GM21515 (cell line): ENCODE results near the gene SEMA3B.

ENCODE experiments used
- ATAC-seq: cut with Tn5 transposase; IDR thresholded peaks from one replicate; pipeline ENCODE4 v1.9.1; 2021; ENCODE audit not compliant: unreplicated experiment

The SEMA3B gene

DNA sequence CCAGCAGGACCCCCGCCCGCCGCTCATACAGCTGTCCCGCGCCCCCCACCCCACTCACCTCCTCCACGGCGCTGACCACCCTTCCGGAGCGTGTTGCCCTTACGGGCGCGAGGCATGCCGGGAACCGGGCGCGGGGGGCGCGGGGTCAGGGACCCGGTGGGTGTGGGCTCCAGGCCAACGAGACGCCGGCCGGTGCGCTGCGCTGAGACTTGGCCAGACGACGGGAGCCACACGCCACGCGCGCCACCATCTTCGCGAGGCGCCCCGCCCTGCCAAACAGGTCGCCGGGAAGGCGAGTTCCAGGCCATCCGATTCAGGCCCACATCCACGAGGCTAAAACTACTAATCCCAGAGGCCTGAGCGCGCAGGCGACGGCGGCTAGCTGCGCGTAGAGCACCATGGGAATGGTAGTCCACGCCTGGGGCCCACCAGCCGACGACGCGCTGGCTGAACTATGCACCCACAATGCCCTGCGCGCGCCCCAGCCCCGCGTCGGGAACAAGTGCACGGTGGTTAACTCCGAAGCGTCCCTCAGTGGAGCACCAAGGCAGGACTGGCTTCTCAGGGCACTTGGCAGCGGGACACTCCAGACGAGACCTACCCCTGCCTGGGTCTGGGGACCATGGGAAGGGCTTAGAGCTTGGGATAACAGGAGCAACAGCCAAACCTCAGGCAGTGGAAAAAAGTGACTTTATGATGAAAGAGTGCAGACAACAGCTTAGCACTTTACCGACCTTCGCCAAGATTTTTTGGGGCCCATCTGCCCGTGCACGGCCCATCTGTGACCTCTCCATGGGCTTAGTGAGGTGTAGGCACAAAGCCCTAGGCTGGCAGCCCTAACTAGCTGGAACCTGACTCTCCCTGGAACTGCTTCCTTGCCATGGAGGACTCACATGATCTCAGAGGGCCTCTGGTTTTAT is 23.5 kb downstream of the SEMA3B start, which contains the start of gene IFRD2:
TSS of gene IFRD2 (minus strand) at position 271 of the 920 bp plus-strand sequence. CDS start at position 116, 155 bp downstream.
- ATAC-seq: peak; percentile 90

DNA sequence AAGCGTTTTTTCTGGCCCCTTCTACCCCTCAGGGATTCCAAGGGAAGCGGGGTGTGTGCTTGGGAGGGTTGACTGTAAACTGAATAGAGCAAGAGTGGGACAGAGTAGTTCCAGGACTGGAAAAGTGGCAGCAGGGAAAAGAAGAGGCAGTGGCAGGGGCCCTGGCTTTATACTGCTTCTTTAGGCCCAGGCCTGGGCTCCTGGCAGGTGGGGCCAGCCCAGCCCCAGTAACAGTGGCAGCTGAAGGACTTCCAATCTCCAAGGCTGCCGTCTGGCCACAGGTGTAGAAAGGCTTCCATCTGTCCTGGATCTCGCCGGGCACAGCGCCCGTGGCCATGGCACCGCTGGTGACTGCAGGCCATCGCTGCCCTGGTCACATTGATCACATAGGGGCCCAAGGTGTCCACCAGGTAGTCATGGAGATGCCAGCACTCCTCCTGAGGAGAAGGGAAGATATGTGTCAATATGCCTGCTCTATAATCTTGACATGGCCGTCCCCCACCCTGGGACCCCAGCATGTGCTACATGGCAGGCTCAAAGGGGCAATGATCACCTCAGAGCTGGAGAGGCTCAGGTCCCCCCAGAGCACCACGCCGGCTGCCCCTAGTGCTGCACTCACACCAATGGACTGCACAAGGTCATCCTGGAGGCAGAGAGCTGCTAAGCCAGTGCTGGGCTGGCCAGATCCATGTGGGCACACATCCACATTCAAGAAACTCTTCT is 24.3 kb downstream of the SEMA3B start:
- no peak for ATAC-seq

- no peak for ATAC-seq
These were observed 25.1 kb downstream of the SEMA3B start for GRCh38 chr3:50294089-50294488.

DNA sequence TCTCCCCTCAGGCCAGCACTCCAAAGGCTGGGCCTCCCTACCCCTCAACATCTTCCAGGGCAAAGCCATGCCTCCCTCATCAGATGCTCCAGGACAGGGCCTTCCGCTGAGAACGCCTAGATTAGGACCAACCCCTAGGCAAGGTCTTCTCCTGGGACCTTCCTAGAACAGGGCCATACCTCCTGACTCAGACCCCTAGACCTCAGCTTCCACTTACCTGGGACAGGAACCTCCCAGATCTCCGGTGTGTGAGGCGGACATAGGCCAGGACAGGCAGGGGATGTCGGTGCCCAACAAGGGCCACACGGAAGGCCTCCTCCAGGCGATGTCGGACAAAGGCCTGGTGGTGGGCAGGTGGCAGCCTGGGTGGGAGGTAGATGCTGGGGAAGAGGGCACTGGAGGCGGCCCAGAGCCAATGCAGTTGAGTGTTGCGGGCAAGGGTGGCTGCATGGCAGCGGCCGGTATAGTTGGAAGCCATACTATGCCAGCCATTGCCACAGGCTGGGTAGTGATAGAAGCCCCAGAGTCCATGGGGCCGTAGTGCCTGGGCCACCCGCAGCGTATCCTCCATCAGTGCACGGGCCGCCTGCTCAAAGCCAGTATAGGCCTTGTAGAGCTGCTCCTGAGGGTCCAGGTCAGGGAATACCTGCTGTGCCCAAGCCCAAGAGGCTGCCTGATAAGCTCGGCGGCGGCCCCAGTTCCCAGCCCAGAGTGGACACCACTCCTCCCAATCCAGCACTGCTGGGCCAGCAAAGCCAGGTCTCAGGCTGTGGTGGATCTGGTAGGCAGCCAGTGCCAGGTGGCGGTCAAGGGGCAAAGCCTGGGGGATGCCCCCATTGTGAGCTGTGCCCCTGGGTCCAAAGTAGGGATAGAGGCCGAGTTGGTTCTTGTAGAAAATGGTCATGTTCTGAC is 25.8 kb downstream of the SEMA3B start:
- no peak for ATAC-seq

- ATAC-seq: no peak
These were observed 26.8 kb downstream of the SEMA3B start for GRCh38 chr3:50295553-50296431.

DNA sequence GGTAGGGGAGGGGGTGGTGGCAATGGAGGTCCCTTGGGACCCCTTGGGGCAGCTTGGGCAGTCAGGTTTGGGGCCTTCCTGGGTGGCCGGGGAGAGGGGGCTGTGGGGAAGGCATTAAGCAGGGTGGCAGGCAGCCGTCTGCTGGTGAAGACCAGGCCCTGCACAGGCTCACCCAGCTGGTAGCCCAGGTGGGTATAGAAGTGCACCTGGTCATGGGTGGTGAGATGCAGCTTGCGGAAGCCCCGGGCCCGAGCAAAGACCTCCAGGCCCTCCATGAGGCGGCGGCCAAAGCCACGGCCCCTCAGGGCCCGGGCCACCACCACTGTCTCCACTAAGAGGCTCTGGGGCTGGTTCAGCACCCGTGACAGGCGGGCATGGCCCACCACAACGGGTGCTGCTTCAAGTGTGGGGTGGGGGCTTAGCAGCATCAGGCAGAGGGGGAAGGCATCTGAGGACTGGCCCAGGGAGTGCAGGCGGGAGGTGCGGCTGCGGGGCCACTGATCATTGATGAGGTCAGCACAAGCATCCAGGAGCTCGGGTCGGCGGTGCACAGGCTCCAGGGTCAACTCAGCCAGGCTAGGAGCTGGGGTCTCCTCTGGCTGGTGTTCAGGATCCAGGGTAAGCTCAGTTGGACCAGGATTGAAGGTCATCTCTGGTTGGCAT is 27.9 kb downstream of the SEMA3B start:
- ATAC-seq: no peak

- no peak for ATAC-seq
These were observed 28.4 kb downstream of the SEMA3B start for GRCh38 chr3:50297384-50297775.

DNA sequence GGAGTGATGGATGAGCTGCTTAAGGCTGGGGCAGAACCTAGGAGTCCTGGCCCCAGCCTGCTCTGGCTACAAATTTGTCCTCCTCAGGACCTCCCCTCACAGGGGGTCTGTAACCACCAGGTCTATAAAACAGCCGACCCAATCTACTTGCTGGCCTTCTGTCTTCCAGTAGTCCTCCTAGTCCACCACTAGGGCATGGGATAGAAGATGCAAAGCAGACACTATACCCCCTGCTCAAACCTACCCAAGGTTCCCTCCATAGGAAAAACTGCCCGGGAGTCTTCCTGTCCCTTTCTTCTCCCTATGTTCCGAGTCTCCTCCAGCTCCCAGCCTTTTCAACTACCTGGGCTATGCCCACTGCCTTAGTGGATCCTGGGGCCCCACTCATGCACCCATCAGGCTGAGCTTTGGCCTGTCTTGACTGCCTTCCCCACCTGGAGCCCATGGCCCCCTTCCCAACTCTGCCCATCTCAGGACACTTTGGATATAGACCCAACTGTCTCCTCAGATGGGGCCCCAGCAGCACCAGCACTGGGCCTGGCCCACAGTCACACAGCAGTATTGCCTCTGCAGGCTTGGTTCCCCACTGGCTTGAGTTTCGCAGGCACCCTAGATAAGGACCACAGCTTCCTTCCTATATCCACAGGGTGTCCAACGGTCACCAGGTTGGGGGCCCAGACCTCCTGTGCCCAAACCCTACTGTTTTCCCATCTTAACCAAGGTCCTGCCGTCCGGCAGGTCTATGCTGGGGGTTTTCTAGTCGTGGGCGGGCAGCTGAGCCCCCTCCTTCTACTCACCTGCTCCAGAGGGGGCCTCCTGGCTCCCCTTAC is 29.2 kb downstream of the SEMA3B start:
- no peak for ATAC-seq

DNA sequence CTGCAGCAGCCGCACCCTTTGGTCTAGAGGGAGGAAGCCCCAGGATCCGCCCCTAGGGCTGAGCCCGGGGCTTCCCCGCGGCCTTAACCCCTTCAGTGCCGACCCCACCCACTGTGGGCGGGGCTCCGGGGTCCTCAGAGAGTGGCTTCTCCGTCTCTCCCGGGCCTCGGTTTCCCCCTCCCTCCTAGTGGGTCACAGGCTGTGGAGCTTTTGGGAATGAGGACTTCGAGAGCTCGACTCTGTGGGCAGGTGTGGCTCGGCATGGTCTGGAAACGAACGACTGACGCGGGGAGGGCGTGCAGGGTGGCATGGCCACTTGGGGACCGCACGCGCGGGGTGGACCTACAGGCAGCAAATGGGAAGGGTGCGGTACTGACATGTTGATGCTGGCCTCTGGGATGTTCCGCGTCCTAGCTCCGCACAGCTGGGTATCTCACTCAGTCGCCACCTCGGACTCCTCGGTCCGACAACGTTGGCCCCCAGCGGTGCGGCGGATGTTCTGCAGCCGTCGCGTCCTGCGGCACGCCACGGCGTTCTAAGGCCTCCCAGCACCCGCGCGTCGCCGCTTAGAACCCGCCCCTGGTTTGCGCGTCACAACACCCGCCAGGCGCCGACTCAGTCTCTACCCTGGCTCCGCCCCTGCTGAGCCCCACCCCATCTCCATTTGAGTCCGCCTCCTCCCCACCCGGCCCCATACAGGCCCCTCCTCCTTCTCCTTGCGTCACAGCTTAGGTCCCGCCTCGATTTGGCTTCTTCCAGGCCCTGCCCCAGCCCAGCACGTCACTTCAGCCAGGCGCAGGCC is 30.1 kb downstream of the SEMA3B start, which contains the start of the genes HYAL3 and NAA80:
TSS of gene HYAL3 (minus strand) at position 570 of the 802 bp plus-strand sequence. CDS start 3,803 bp downstream, outside the sequence.
TSS of gene NAA80 (minus strand) at position 570 of the 802 bp plus-strand sequence. CDS start 1,942 bp downstream, outside the sequence.
- peak; percentile 76 for ATAC-seq

DNA sequence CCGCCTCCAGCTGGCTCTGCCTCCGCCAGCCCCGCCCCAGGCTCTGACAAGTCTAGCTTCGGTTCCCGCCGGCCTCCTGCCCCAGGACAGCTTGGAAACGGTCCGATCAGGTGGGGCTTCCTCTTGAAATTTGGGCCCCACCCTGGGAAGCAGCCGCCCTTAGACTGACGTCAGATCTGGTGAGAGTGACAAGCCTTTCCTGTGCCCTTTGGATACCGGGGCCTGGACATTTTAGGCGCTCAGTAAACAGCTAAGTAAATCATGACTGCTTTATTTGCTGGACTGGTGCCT is 30.6 kb downstream of the SEMA3B start:
- no peak for ATAC-seq

- ATAC-seq: no peak
These were observed 31.2 kb downstream of the SEMA3B start for GRCh38 chr3:50299929-50300680.

DNA sequence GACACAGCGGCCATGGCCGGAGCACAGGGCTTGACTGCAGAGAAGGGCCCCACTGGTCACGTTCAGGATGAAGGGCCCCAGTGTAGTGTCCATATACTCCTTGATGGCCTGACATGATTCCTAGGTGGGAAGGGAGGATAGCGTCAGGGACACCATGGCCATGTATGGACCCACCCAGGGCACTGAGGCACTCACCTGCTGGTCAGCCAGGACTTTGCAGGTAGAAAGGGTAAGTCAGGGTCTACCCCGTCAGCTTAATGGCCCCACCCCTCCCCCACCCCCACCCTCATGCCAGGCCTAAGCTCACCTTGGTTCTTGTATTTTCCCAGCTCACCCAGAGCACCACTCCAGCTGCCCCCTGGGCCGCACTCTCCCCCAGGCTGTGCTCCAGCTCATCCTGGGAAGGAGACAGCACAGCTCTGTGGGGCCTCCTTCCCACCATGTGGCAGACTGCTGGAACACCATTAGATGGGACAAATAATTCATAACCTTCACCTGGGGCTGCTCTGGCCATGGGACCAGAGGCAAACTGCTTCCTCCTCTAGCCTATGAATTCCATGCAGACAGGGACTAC is 31.8 kb downstream of the SEMA3B start:
- no peak for ATAC-seq

GRCh38 chr3:50302095-50303012 is 33.4 kb downstream of the SEMA3B start:
- ATAC-seq: no peak

DNA sequence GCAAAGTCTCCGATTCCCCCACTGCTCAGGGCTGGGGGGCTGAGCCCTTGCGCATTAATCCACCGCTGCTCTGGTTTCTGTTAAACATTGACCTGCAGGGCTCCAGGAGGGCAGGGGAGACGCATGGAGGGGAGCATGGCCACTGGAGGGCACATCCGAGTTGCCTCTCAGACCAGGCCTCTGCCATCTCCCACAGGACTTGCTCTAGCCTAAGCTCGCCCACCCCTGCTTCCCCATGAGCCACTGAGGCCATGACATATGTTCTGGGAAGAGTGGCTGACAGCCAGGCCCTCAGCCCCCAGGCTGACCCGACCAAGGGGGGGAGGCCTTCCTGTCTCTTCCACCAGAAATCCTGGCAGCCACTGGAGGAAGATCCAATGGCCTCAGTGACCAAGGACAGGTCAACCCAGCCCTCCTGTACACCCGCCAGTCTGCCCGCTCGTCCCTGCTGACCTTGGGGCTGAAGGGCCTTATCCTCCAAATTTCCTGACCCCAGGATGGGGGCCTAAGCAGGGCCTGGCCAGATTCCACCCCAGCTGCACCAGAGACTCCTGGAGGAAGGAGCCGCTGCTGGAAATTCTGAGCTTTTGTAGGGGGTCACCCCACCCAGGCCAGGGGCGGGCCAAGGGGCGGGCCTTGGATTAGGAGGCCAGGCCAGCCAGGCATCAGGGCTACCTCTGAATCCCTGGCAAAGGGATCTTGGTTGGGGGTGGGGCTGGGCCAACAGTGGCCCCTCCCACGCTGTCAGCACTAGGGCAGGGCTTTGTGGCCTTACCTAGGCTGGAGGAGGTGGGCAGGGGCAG is 34.3 kb downstream of the SEMA3B start, which contains the start of gene HYAL1:
TSS of gene HYAL1 (minus strand) at position 562 of the 803 bp plus-strand sequence. CDS start 618 bp downstream, outside the sequence.
- no peak for ATAC-seq

DNA sequence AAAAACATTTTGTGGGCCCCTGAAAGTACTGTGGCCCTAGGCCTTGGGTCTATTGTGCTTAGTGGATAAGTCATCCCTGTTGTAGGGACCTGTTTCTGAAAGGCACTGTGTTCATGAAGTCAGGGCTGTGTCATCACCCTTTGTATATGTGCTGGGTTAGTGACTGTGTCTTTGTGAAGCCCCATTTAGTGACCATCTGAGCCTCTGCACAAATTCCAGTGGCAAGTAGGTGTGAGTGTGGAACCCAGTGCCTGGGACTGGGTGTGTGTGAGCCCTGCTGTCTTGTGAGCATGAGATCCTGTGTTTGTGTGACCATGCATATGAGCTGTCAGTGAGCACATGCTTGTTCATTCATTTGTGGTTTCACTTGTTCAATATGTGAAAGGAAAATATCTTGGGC is 35.7 kb downstream of the SEMA3B start:
- ATAC-seq: no peak
